Heart left ventricle (tissue), 13 donors: ENCODE results near the gene CORO1C.

Source experiments
- CTCF ChIP-seq, 12 donors: fragments of 200-600 bp; sonication (generic) in 4 of 12; IDR thresholded peaks; one replicate each; pipeline versions ENCODE4 v1.5.0 to v1.8.0; 2018 to 2022; ENCODE audit warnings: antibody characterized with exemption in 12 of 12, mild to moderate bottlenecking in 5 of 12
- POLR2A ChIP-seq, 2 donors: fragments of 450-650 bp; IDR thresholded peaks; one replicate each; pipeline ENCODE4 v1.6.1; 2017; ENCODE audit warnings: antibody characterized with exemption in 2 of 2, mild to moderate bottlenecking in 2 of 2, moderate library complexity in 2 of 2
- donor health status: ischemic (EF 13 %, LVEDD 7.1; RV severe dilation, severe dysfunction).
- donor health status: DM: no; HTN: yes; CAD: no.
- donor health status: DM: no; HTN: no; CAD: no.
- donor health status: ischemic (EF 25% LVEDD 6.9; RV normal size, moderate dysfunction).
- donor health status: ischemic (EF 25% LVEDD 5.7; RV mildly dilated, moderate dysfunction).
- donor health status: ischemic (EF 35%, LVEDD 5.7; RV mildly dilated, moderate dysfunction).
- donor health status: nonischemic (EF 11% LVEDD 7.7; RV severe dilation, severe dysfunction).
- donor health status: DM: yes; HTN: yes; CAD: no.
- donor health status: PGD.
- donor health status: ischemic (EF 29% LVEDD 5.4; RV normal size, mild dysfunction).
- donor health status: nonischemic (EF 23%, LVEDD 6.1; RV moderate dilation, normal function).

- TF ChIP-seq CTCF (IDR thresholded peaks at IDR 0.05): no peak
- TF ChIP-seq POLR2A (IDR thresholded peaks at IDR 0.05): no peak
Measured at GRCh38 chr12:108755481-108755880, 24.2 kb upstream of the CORO1C start.
